PC-3 (cell line): ENCODE measurements around the gene NEU4. TPM values are rescaled to one million over a fixed set of nuclear protein-coding genes. Genes with fewer than 3 reads are reported as not detected.

Source experiments
- ATAC-seq: fragments of 200-7000 bp; cut with Tn5 transposase; 2 replicates; pipeline ENCODE4 v1.9.1; 2020; ENCODE audit warnings: mild to moderate bottlenecking, moderate library complexity
- BruUV-seq: library from RNA; stranded (reverse); fragments of 400-500 nt; replicated peaks from 2 replicates; lab custom pipeline; 2021; lab: Mats Ljungman, UMichigan
- CTCF ChIA-PET: fragments of 300-600 bp; sonication (Branson Sonifier 250); formaldehyde crosslinking; loops from one replicate; lab custom pipeline; 2022; ENCODE audit warnings: antibody characterized with exemption; lab: Charles Lee
- POLR2A ChIA-PET: fragments of 300-600 bp; sonication (Branson Sonifier 250); formaldehyde crosslinking; loops from one replicate; lab custom pipeline; 2022; ENCODE audit warnings: antibody characterized with exemption; ENCODE audit not compliant: unreplicated experiment; lab: Charles Lee
- DNase-seq: peaks from one replicate; pipeline ENCODE4 v3.0.0-alpha.2; 2015
- H2AFZ ChIP-seq: fragments of 300-600 bp; sonication (generic); 2 replicates; pipeline ENCODE4 v1.6.0; 2016; ENCODE audit warnings: antibody characterized with exemption, low read length
- H3F3A ChIP-seq: fragments of 300-600 bp; sonication (generic); one replicate; pipeline ENCODE4 v1.6.0; 2017; ENCODE audit warnings: antibody characterized with exemption, low read length, control low read depth, mild to moderate bottlenecking; ENCODE audit not compliant: unreplicated experiment
- H3K27ac ChIP-seq: fragments of 300-600 bp; sonication (generic); 2 replicates; pipeline ENCODE4 v1.5.1; 2016; ENCODE audit warnings: mild to moderate bottlenecking, low read length
- H3K27me3 ChIP-seq: fragments of 300-600 bp; sonication (generic); 2 replicates; pipeline ENCODE4 v1.6.1; 2016; ENCODE audit warnings: low read length, mixed read lengths
- H3K36me3 ChIP-seq: fragments of 300-600 bp; sonication (generic); 2 replicates; pipeline ENCODE4 v1.6.1; 2016; ENCODE audit warnings: low read depth, mixed run types, low read length, mixed read lengths
- H3K4me1 ChIP-seq: fragments of 300-600 bp; sonication (generic); 2 replicates; pipeline ENCODE4 v1.5.1; 2016; ENCODE audit warnings: low read length; ENCODE audit not compliant: insufficient read depth
- H3K4me2 ChIP-seq: fragments of 300-600 bp; sonication (generic); 2 replicates; pipeline ENCODE4 v1.6.0; 2016; ENCODE audit warnings: low read length
- H3K4me3 ChIP-seq: fragments of 300-600 bp; sonication (generic); 2 replicates; pipeline ENCODE4 v1.5.1; 2016; ENCODE audit warnings: mild to moderate bottlenecking, low read length, mixed read lengths
- H3K79me2 ChIP-seq: fragments of 300-600 bp; sonication (generic); 2 replicates; pipeline ENCODE4 v1.6.1; 2017; ENCODE audit warnings: low read length, mixed read lengths
- H3K9ac ChIP-seq: fragments of 300-600 bp; sonication (generic); 2 replicates; pipeline ENCODE4 v1.6.0; 2016; ENCODE audit warnings: mild to moderate bottlenecking, low read length
- H3K9me2 ChIP-seq: fragments of 300-600 bp; sonication (generic); replicated peaks from 2 replicates; pipeline ENCODE4 v1.6.1; 2016; ENCODE audit warnings: mixed run types, low read length, mixed read lengths
- H3K9me3 ChIP-seq: fragments of 300-600 bp; sonication (generic); 2 replicates; pipeline ENCODE4 v1.6.1; 2016; ENCODE audit warnings: low read length, mixed read lengths
- H4K20me1 ChIP-seq: fragments of 300-600 bp; sonication (generic); 2 replicates; pipeline ENCODE4 v1.6.1; 2016; ENCODE audit warnings: low read length, mixed read lengths
- CTCF ChIP-seq: fragments of 300-600 bp; sonication (generic); conservative IDR thresholded peaks from 2 replicates; pipeline ENCODE4 v1.5.1; 2017; ENCODE audit warnings: antibody characterized with exemption, low read depth, mild to moderate bottlenecking, low read length
- EZH2 ChIP-seq: fragments of 300-600 bp; sonication (generic); IDR thresholded peaks from one replicate; pipeline ENCODE4 v1.6.1; 2017; ENCODE audit warnings: antibody characterized with exemption, mild to moderate bottlenecking, low read length; ENCODE audit not compliant: unreplicated experiment
- EZH2phosphoT487 ChIP-seq: fragments of 300-600 bp; sonication (generic); IDR thresholded peaks from 2 replicates; pipeline ENCODE4 v1.6.1; 2018; ENCODE audit warnings: mild to moderate bottlenecking, antibody characterized with exemption, low read length, borderline replicate concordance
- intact Hi-C: fragments of 100-400 bp; cut with micrococcal nuclease; formaldehyde crosslinking; loops from 2 replicates; pipeline ENCODE4 v1.9.0; 2023
- total RNA-seq: library from RNA; depleted of rRNA; stranded (reverse); fragments of >200 nt; gene quantifications from 2 replicates; pipeline ENCODE4 v1.2.3, GENCODE V29; 2014

The NEU4 gene
- total RNA-seq, 1 experiment from 2014 or later = not detected

DNA sequence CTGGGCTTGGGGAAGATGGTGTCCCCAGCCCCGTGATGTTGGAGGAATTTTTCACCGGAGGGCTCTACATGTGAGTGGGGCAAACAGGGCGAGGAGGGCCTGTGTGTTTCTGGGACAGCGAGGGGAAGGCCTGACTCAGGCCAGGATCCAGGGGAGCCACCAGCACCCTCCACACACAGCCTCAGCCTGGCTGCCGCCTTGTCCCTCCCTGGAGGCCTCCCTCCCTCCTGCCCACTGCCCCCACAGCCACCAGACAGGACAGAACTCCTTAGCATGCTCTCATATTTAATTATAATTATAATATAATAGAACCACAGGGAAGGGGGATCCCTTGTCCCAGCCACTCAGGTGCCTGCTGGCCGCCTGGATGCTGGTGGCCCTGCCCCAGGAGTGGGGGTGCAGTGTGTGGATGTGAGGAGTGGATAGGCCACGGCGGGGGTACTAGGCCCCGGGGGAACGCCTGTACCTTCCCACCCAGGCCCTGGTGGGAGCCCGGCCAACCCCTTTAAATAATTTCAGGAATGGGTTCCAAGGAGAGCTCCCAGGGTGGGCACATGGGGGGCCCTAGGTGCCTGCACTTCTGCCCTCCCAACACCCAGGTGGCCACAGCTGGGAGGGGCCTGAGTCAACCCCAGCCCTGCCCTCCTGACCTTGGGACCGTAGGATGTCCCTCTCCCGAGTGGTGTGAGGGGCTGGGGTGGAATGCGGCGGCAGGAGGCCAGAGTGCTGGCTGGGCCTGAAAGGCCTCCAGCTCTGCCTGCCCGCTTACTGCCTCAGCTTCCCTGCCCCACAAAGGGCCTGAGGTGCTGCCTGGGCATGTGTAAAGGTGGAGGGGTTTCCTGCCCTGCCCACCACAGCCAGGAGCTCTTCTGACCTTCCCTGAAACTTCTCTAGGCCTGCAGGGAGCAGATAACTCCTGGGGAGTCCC is 40.9 kb downstream of the NEU4 start:
- ATAC-seq (no peak), DNase-seq (no peak)
- Histone ChIP-seq H3K9me3 (no peaks in the 10 kb centered on the region), H3F3A (no peaks in the 10 kb centered on the region), H4K20me1 (no peaks in the 10 kb centered on the region), H3K4me2 (no peak overlapping the region), H3K4me1 (no peaks in the 10 kb centered on the region; the same call in 1 of the 2 replicates), H3K4me3 (no peak overlapping the region), H3K36me3 (no peaks in the 10 kb centered on the region), H3K79me2 (no peaks in the 10 kb centered on the region), H2AFZ (no peak overlapping the region), H3K27me3 (no peaks in the 10 kb centered on the region), H3K27ac (no peak overlapping the region), H3K9ac (no peak overlapping the region), H3K9me2 (no peaks in the 10 kb centered on the region)
- intact Hi-C loops = no loop called here
- CTCF ChIA-PET = no interaction called here
- TF ChIP-seq CTCF = no peak
- TF ChIP-seq EZH2 = no peak
- no peak for TF ChIP-seq EZH2phosphoT487
- POLR2A ChIA-PET = interaction anchor here (0.5 kb wide), 1 partner anchor 87 kb away, joined by 3 read pairs; no protein-coding TSS in a partner anchor
- no TSS peak for BruUV-seq

- Histone ChIP-seq H3K4me1 (no peaks in the 10 kb centered on the region; the same call in 1 of the 2 replicates), H3K27ac (no peak overlapping the region), H2AFZ (no peak overlapping the region), H4K20me1 (no peaks in the 10 kb centered on the region), H3K79me2 (no peaks in the 10 kb centered on the region), H3K36me3 (no peaks in the 10 kb centered on the region), H3K9me2 (no peaks in the 10 kb centered on the region), H3K9me3 (no peaks in the 10 kb centered on the region), H3K27me3 (no peaks in the 10 kb centered on the region), H3K9ac (no peak overlapping the region), H3F3A (no peaks in the 10 kb centered on the region), H3K4me2 (no peak overlapping the region), H3K4me3 (no peak overlapping the region)
- no TSS peak for BruUV-seq
- ATAC-seq (no peak), DNase-seq (no peak)
- POLR2A ChIA-PET = interaction anchor here (0.5 kb wide), 1 partner anchor 88 kb away, joined by 3 read pairs; no protein-coding TSS in a partner anchor
- intact Hi-C loops = no loop called here
- CTCF ChIA-PET = no interaction called here
- no peak for TF ChIP-seq EZH2
- TF ChIP-seq EZH2phosphoT487 = no peak
- TF ChIP-seq CTCF = no peak
Observed at GRCh38 chr2:241850544-241851324, 41.7 kb downstream of the NEU4 start.
